ENCODE results near the gene RAB3A.

RAB3A gene

GRCh38 chr19:18197306-18197705, 6.5 kb downstream of the RAB3A start:
- DNase-seq (ENCODE audit: low spot score) = no peak

GRCh38 chr19:18196511-18196845, 7.4 kb downstream of the RAB3A start:
- DNase-seq (ENCODE audit: low spot score) = no peak

- no peak for DNase-seq (ENCODE audit: low spot score)
Measured at GRCh38 chr19:18194554-18195238, 9.1 kb downstream of the RAB3A start.

GRCh38 chr19:18194181-18194530, 9.7 kb downstream of the RAB3A start:
- DNase-seq (ENCODE audit: low spot score) = no peak

GRCh38 chr19:18193388-18194180, 10.3 kb downstream of the RAB3A start:
- no peak for DNase-seq (ENCODE audit: low spot score)

GRCh38 chr19:18192673-18193387, 11.0 kb downstream of the RAB3A start, which contains the start of gene MPV17L2:
Gene MPV17L2, plus strand, starts transcription at chr19:18193218. Its CDS starts 64 bp downstream, at chr19:18193282.
- peak; percentile 100 for DNase-seq (ENCODE audit: low spot score)

GRCh38 chr19:18191640-18192062, 12.2 kb downstream of the RAB3A start:
- no peak for DNase-seq (ENCODE audit: low spot score)

- DNase-seq (ENCODE audit: low spot score) = no peak
Measured at GRCh38 chr19:18190278-18190677, 13.6 kb downstream of the RAB3A start.

GRCh38 chr19:18185538-18185937, 18.3 kb downstream of the RAB3A start:
- DNase-seq (ENCODE audit: low spot score) = no peak

- no peak for DNase-seq (ENCODE audit: low spot score)
Measured at GRCh38 chr19:18183529-18183928, 20.3 kb downstream of the RAB3A start.

- no peak for DNase-seq (ENCODE audit: low spot score)
Measured at GRCh38 chr19:18179957-18180356, 23.9 kb downstream of the RAB3A start.

GRCh38 chr19:18176367-18177310, 27.2 kb downstream of the RAB3A start:
- no peak for DNase-seq (ENCODE audit: low spot score)

- no peak for DNase-seq (ENCODE audit: low spot score)
Measured at GRCh38 chr19:18174983-18175382, 28.9 kb downstream of the RAB3A start.

GRCh38 chr19:18173572-18174288, 30.1 kb downstream of the RAB3A start, which contains the start of gene IFI30:
Gene IFI30, plus strand, starts transcription at chr19:18173813. Its CDS starts 29 bp downstream, at chr19:18173842.
- DNase-seq (ENCODE audit: low spot score) = no peak

GRCh38 chr19:18173054-18173571, 30.7 kb downstream of the RAB3A start:
- no peak for DNase-seq (ENCODE audit: low spot score)

- DNase-seq (ENCODE audit: low spot score) = no peak
Measured at GRCh38 chr19:18172331-18173053, 31.4 kb downstream of the RAB3A start.

- DNase-seq (ENCODE audit: low spot score) = no peak
Measured at GRCh38 chr19:18171605-18172327, 32.1 kb downstream of the RAB3A start.

- no peak for DNase-seq (ENCODE audit: low spot score)
Measured at GRCh38 chr19:18170714-18171255, 33.1 kb downstream of the RAB3A start.

Data from globus pallidus (tissue), 1 donor.